Measurements from ENCODE around the gene DNER.
"Not testable (repeated sequence)": the region's sequence is repeated elsewhere in the genome, so short reads cannot be mapped to it uniquely, and the experiment has no call there.

DNER gene, protein sequence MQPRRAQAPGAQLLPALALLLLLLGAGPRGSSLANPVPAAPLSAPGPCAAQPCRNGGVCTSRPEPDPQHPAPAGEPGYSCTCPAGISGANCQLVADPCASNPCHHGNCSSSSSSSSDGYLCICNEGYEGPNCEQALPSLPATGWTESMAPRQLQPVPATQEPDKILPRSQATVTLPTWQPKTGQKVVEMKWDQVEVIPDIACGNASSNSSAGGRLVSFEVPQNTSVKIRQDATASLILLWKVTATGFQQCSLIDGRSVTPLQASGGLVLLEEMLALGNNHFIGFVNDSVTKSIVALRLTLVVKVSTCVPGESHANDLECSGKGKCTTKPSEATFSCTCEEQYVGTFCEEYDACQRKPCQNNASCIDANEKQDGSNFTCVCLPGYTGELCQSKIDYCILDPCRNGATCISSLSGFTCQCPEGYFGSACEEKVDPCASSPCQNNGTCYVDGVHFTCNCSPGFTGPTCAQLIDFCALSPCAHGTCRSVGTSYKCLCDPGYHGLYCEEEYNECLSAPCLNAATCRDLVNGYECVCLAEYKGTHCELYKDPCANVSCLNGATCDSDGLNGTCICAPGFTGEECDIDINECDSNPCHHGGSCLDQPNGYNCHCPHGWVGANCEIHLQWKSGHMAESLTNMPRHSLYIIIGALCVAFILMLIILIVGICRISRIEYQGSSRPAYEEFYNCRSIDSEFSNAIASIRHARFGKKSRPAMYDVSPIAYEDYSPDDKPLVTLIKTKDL

GRCh38 chr2:229714080-229714735 is at the start of gene DNER:
Gene DNER, minus strand, starts transcription at chr2:229714555. Its CDS starts 132 bp downstream, at chr2:229714423.
- peak; percentile 19 for DNase-seq

- DNase-seq = no peak
Observed at GRCh38 chr2:229761663-229762062, 47.3 kb upstream of the DNER start.

GRCh38 chr2:229757462-229757861 is 43.1 kb upstream of the DNER start:
- not testable (repeated sequence) for DNase-seq

DNA sequence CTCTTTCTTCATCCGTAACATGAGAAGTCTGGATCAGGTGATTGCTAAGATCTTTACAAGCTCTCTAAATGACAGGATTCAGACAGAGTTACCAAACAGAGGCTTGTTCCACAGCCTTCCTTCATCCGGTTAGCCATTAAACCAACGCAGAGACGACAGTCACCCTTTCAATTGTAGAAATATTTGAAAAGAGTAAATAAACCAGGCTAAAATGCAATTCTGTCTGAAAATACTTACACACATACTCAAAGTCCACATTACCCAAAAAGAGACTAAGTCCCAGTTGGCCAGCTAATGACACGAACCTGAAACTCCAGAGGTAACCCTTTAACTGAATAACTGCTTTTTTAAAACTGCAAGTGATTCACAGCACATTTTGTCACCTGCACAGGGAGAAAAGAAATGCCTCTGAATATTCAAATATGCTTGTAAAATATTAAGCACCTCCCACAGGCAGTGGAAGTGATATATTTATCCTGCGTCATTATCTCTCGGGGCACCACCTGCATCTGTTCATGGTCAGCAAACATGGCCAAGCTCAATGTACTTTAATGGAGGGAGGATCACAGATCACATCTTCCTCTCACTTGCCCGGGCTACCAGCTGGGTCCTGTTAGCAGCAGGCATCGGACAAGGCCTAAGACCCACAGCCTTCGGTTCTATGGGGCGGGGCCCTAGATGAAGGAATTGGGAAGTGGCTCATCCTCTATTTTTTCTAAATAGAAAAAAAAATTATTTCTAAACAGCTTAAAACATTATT is 38.8 kb upstream of the DNER start:
- DNase-seq = no peak

- DNase-seq = no peak
Observed at GRCh38 chr2:229749779-229750178, 35.4 kb upstream of the DNER start.

DNA sequence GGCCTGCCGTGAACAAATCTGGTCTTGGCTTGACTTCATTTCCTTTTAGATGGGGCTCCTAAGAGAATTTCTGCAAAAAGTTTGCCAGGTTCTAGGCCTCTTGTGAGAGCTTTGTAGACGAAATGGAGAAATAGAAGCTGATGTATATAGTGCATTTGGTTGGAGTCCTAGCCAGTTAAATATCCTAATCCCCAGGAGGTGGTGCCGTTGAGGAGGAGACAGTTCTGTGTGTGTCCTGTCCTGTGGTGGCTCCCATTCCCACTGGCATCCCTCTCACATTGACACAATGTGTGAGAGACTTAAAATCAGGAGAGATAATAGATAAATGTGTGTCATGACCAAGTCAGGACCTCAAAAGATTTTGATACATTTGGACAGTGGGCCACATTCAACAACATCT is 34.6 kb upstream of the DNER start:
- DNase-seq = no peak

- DNase-seq = not testable (repeated sequence)
Observed at GRCh38 chr2:229742691-229743090, 28.3 kb upstream of the DNER start.

DNA sequence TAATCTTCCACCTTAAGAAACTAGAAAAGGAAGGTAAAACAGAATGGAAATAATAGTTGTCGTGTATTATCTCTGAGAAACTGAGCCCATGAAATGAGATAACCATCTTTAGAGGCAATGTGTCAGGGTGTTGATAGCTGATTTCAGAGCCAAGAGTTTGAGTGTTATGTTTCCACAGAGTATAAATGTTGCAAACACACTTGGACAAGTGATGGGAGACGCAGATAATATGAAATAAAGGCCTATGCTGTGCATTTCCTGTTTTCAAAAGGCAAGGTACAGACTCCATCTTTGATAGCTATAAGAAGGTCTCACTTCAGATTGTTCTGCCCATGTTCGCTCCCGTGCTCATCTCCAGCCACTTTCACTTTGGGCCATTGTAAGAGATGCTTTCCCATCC is 25.9 kb upstream of the DNER start:
- DNase-seq = no peak

DNA sequence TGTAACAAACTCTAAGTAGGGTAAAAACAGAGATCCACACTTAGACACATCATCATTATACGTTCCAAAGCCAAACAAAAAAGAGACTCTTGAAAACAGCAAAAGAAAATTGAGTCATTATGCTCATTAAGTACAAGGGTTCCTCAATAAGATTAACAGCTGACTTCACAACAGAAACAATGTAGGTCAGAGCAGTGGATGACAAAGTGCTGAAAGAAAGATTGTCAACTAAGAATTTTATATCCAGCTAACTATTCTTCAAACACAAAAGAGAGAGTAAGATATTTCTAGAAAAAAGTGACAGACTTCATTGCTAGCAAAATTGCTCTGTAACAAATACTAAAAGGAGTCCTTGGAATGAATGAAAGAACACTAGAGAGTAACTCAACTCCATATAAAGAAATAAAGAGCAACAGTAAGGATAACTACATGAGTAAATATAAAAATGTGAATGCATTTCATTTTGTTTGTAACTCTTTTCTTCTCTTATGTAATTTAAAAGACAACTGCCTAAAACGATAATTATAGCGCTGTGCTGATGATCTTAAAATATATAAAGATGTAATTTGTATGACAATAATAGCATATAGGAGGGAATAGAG is 23.8 kb upstream of the DNER start:
- no peak for DNase-seq

DNA sequence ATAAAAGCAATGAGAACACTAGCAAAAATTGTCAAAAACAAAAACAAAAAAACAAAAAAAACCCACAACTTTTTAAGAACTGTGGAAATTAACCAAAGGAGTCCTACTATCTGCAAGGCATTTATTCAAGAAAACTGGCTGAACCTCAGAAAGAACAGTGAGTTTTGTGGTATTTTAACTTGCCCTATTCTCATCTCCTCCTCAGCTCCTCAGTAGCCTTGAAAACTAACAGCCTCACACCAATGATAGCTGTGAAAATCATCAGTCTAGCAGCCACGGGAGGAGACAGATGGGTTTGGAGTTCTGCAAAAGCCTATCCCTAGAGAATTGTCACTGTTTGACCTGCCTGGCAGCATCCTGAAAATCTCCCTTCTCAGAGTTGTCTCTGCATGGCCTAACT is 20.1 kb upstream of the DNER start:
- DNase-seq = no peak

DNA sequence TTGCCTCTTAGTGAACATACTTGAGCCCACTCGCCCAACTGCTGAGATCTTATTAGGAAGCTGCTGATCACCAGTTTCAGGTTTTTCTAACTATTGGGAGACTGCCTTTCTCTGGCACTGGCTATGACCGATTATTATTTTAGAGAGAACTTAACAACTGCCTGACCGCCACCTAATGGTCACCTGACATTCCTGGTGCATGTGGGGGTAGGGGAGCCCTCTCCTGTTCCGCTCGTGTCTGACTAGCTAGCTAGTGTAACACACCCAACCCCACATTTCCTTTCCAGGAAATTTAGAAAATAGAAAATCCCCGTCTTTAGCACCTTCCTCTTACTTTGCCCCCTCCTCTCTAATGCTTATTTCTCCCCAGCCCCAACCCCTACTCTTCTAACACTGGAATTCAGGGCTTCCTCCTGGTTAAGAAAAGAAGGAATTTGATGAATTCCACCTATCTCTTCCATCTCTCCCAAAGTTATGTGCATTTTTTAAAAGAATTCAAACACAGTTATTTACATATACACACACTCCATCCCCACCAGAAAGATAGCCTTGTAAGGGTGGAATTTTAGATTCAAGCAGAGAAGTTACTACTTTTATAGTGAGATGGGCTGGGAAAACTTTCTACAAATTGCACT is 19.4 kb upstream of the DNER start:
- DNase-seq = no peak

GRCh38 chr2:229732897-229733296 is 18.5 kb upstream of the DNER start:
- no peak for DNase-seq

GRCh38 chr2:229731916-229732315 is 17.6 kb upstream of the DNER start:
- DNase-seq = no peak

DNA sequence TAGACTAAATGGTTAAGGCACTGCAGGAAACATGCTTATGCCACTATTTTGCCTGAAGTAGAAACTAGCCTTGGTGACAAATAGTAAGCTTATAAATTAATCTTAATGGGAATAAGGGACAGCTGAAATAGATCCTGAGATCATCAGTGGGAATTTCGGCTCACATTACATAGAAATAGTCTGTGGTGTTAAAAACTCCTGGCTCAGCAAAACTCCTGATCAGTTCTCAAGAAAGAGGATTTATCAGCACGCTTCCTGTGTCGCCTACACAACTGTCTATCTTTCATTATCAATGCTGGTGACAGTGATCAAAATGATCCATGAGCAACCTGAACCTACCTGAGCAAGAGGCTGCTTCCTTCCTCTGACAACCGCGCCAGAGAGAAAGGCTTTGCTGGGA is 17.0 kb upstream of the DNER start:
- DNase-seq = no peak

- no peak for DNase-seq
Observed at GRCh38 chr2:229728370-229728769, 14.0 kb upstream of the DNER start.

GRCh38 chr2:229726643-229727042 is 12.3 kb upstream of the DNER start:
- DNase-seq = no peak

- no peak for DNase-seq
Observed at GRCh38 chr2:229725716-229726574, 11.6 kb upstream of the DNER start.

GRCh38 chr2:229723192-229723591 is 8.8 kb upstream of the DNER start:
- not testable (repeated sequence) for DNase-seq

- no peak for DNase-seq
Observed at GRCh38 chr2:229719926-229720647, 5.7 kb upstream of the DNER start.

DNA sequence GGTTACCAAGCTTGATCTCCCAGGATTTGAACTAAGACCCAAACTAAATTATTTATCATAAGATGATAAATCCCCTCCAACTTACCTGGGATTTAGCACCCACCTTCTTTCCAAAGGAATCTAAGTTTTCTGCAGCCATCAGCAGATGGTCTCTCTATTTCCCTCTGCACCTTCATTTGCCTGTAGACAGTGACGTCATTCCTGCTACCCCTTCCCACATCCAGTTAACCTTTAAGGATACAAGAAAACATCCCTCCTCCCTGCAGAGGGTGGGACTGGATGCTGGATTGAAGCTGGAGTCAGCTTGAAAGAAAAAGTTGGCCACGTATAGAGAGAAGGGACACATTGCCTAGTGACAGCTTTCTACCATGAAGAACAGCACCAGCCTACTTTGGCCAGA is 3.7 kb upstream of the DNER start:
- DNase-seq = no peak
